IMR-90 (cell line): Measurements from ENCODE around the gene CCDC30. TPM values are rescaled to one million over a fixed set of nuclear protein-coding genes. Genes with fewer than 3 reads are reported as not detected.

Experiments used
- ATAC-seq: fragments of 200-7000 bp; cut with Tn5 transposase; 2 replicates; pipeline ENCODE4 v1.9.1; 2020; ENCODE audit warnings: low read depth, mild to moderate bottlenecking, moderate library complexity
- BruUV-seq: library from RNA; stranded (reverse); fragments of 400-500 nt; replicated peaks from 2 replicates; lab custom pipeline; 2021; lab: Mats Ljungman, UMichigan
- CTCF ChIA-PET: fragments of 300-600 bp; formaldehyde crosslinking; extraction: SDS; loops from one replicate; lab custom pipeline; 2021; ENCODE audit warnings: antibody characterized with exemption; lab: Yijun Ruan, JAX
- POLR2A ChIA-PET: fragments of 300-600 bp; sonication (Branson Sonifier 250); formaldehyde crosslinking; loops from one replicate; lab custom pipeline; 2022; ENCODE audit warnings: antibody characterized with exemption; ENCODE audit not compliant: unreplicated experiment; lab: Charles Lee
- DNase-seq: peaks from one replicate; pipeline ENCODE4 v3.0.0; 2013
- H2AFZ ChIP-seq: replicated peaks from 2 replicates; pipeline ENCODE3; 2013; ENCODE audit warnings: low read length, mild to moderate bottlenecking; ENCODE audit not compliant: poor library complexity
- H2AK5ac ChIP-seq: 2 replicates; pipeline ENCODE4 v1.6.1; 2013; ENCODE audit warnings: low read depth, low read length, inconsistent platforms
- H2AK9ac ChIP-seq: replicated peaks from 2 replicates; pipeline ENCODE3; 2013; ENCODE audit warnings: mild to moderate bottlenecking, low read depth, low read length, moderate library complexity; ENCODE audit not compliant: poor library complexity
- H2BK120ac ChIP-seq: 2 replicates; pipeline ENCODE4 v1.6.1; 2013; ENCODE audit warnings: low read depth, low read length, inconsistent platforms
- H2BK15ac ChIP-seq: 3 replicates; pipeline ENCODE4 v1.6.1; 2013; ENCODE audit warnings: low read depth, low read length, inconsistent platforms
- H2BK20ac ChIP-seq: 2 replicates; pipeline ENCODE4 v1.6.1; 2013; ENCODE audit warnings: low read depth, mild to moderate bottlenecking, inconsistent platforms, low read length, moderate library complexity
- H2BK5ac ChIP-seq: 2 replicates; pipeline ENCODE4 v1.6.1; 2013; ENCODE audit warnings: mild to moderate bottlenecking, low read depth, low read length, inconsistent platforms; ENCODE audit not compliant: poor library complexity, severe bottlenecking
- H3K14ac ChIP-seq: replicated peaks from 2 replicates; pipeline ENCODE4 v1.6.1; 2013; ENCODE audit warnings: low read depth, low read length, inconsistent platforms
- H3K18ac ChIP-seq: 2 replicates; pipeline ENCODE4 v1.6.1; 2013; ENCODE audit warnings: low read depth, low read length, control low read depth
- H3K23ac ChIP-seq: 2 replicates; pipeline ENCODE4 v1.6.1; 2013; ENCODE audit warnings: low read depth, low read length, inconsistent platforms
- H3K27ac ChIP-seq: 2 replicates; pipeline ENCODE4 v1.5.1; 2013; ENCODE audit warnings: mild to moderate bottlenecking, control low read depth, low read length; ENCODE audit not compliant: insufficient read depth
- H3K27me3 ChIP-seq: 2 replicates; pipeline ENCODE4 v1.6.1; 2013; ENCODE audit warnings: low read length; ENCODE audit not compliant: control insufficient read depth, insufficient read depth
- H3K36me3 ChIP-seq: 2 replicates; pipeline ENCODE4 v1.6.1; 2013; ENCODE audit warnings: low read length, mixed read lengths; ENCODE audit not compliant: control insufficient read depth, insufficient read depth
- H3K4ac ChIP-seq: 2 replicates; pipeline ENCODE4 v1.6.1; 2013; ENCODE audit warnings: low read depth, low read length, inconsistent platforms
- H3K4me1 ChIP-seq: 2 replicates; pipeline ENCODE4 v1.6.1; 2013; ENCODE audit warnings: low read length, mixed read lengths; ENCODE audit not compliant: control insufficient read depth, insufficient read depth
- H3K4me2 ChIP-seq: 2 replicates; pipeline ENCODE4 v1.6.1; 2013; ENCODE audit warnings: low read depth, mild to moderate bottlenecking, control low read depth, low read length, moderate library complexity
- H3K4me3 ChIP-seq: 2 replicates; pipeline ENCODE4 v1.5.1; 2013; ENCODE audit warnings: low read depth, mild to moderate bottlenecking, control low read depth, low read length, moderate library complexity; ENCODE audit not compliant: insufficient read depth
- H3K56ac ChIP-seq: 2 replicates; pipeline ENCODE4 v1.6.1; 2013; ENCODE audit warnings: low read length, inconsistent platforms; ENCODE audit not compliant: insufficient read depth; ENCODE audit errors: extremely low read depth
- H3K79me1 ChIP-seq, 2 experiments: 2 replicates each; pipeline ENCODE4 v1.6.1; 2013; ENCODE audit warnings: low read length in 2 of 2, inconsistent platforms in 1 of 2, low read depth in 1 of 2
- H3K9ac ChIP-seq: 2 replicates; pipeline ENCODE4 v1.6.1; 2013; ENCODE audit warnings: low read depth, low read length, control low read depth
- H3K9me1 ChIP-seq: 2 replicates; pipeline ENCODE4 v1.6.1; 2013; ENCODE audit warnings: low read length, inconsistent platforms; ENCODE audit not compliant: insufficient read depth
- H3K9me3 ChIP-seq: 2 replicates; pipeline ENCODE4 v1.6.1; 2013; ENCODE audit warnings: low read length; ENCODE audit not compliant: control insufficient read depth, insufficient read depth
- H4K20me1 ChIP-seq: 2 replicates; pipeline ENCODE4 v1.6.1; 2013; ENCODE audit warnings: low read length, inconsistent platforms; ENCODE audit not compliant: insufficient read depth
- H4K5ac ChIP-seq: 2 replicates; pipeline ENCODE4 v1.6.1; 2013; ENCODE audit warnings: mild to moderate bottlenecking, low read depth, low read length, control low read depth
- H4K8ac ChIP-seq, 2 experiments: 2 replicates each; pipeline ENCODE4 v1.6.1; 2013; ENCODE audit warnings: low read depth in 2 of 2, low read length in 2 of 2, control low read depth in 1 of 2, inconsistent platforms in 1 of 2
- H4K91ac ChIP-seq: 2 replicates; pipeline ENCODE4 v1.6.1; 2013; ENCODE audit warnings: low read depth, low read length, inconsistent platforms; ENCODE audit not compliant: insufficient read depth
- CEBPB ChIP-seq: IDR thresholded peaks from 2 replicates; pipeline ENCODE4 v1.6.1; 2012; ENCODE audit warnings: low read depth, low read length, improper control_type of control experiment
- CHD1 ChIP-seq: IDR thresholded peaks from 2 replicates; pipeline ENCODE4 v1.6.1; 2012; ENCODE audit warnings: low read depth, low read length, improper control_type of control experiment
- FOS ChIP-seq: fragments of 150-350 bp; IDR thresholded peaks from 2 replicates; pipeline ENCODE4 v1.6.1; 2016; ENCODE audit warnings: low read depth, low read length
- POLR2A ChIP-seq: IDR thresholded peaks from 2 replicates; pipeline ENCODE4 v1.6.1; 2012; ENCODE audit warnings: mild to moderate bottlenecking, low read depth, low read length
- SMC3 ChIP-seq: fragments of 150-350 bp; IDR thresholded peaks from 2 replicates; pipeline ENCODE4 v1.6.1; 2016; ENCODE audit warnings: low read depth, mild to moderate bottlenecking, antibody characterized with exemption, low read length, moderate library complexity
- WGBS, 2 experiments: methylation state at CpG; one replicate each; pipeline versions ENCODE4 v1.1.5 to v1.1.7; 2013; ENCODE audit warnings: missing lambda C conversion rate in 2 of 2; ENCODE audit not compliant: insufficient read length in 1 of 2; ENCODE audit errors: extremely low coverage in 2 of 2; 5-methylcytosine and 5-hydroxymethylcytosine counted together
- dilution Hi-C: fragments of 300-500 bp; cut with HindIII; formaldehyde crosslinking; loops from one replicate; pipeline ENCODE4 v1.14.3; 2018; ENCODE audit warnings: low sequenced_read_pairs; ENCODE audit not compliant: unreplicated experiment
- in situ Hi-C: fragments of 300-500 bp; cut with MboI; formaldehyde crosslinking; loops from 3 replicates; pipeline ENCODE4 v1.14.3; 2019; ENCODE audit warnings: low sequenced_read_pairs, inconsistent platforms, mixed read lengths
- intact Hi-C: fragments of 100-400 bp; cut with micrococcal nuclease; formaldehyde crosslinking; loops from 2 replicates; pipeline ENCODE4 v1.10.0; 2022
- polyA plus RNA-seq, 3 experiments: library from polyadenylated mRNA; depleted of rRNA; stranded (reverse); fragments of >200 nt; gene quantifications; 2 replicates each; pipeline ENCODE4 v1.2.3, GENCODE V29; 2012; ENCODE audit warnings: low replicate concordance in 1 of 3
- total RNA-seq: library from RNA; depleted of rRNA; stranded (reverse); fragments of >200 nt; gene quantifications from 2 replicates; pipeline ENCODE4 v1.2.3, GENCODE V29; 2012

Gene CCDC30
- total and polyA plus RNA-seq, 2 of the 4 experiments (the other 2 are of a cell fraction), result 0.14 to 0.18 TPM

DNA sequence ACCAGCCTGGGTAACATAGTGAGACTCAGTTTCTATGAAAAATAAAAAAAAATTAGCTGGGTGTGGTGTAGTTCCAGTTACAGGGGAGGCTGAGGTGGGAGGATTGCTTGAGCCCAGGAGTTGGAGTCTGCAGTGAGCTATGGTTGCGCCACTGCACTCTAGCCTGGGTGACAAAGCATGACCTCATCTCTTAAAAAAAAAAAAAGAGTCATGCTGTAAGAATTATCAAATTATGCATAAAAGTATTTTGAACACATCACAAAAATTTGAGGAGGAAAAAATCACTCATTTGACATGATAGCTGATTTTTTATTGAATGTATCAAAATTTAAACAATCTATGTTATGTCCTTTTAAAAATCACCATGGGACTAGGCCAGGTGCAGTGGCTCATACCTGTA, 17.8 kb downstream of the CCDC30 start:
- Histone ChIP-seq H4K20me1 (no peaks in the 10 kb centered on the region), H3K23ac (no peak overlapping the region), H3K18ac (no peak overlapping the region), H2BK20ac (no peak overlapping the region), H4K5ac (no peak overlapping the region), H3K4me3 (no peak overlapping the region), H3K4ac (no peak overlapping the region), H3K27me3 (no peaks in the 10 kb centered on the region; the same call in 1 of the 2 replicates), H3K4me2 (no peak overlapping the region), H3K79me1 (no peaks in the 10 kb centered on the region), H3K27ac (no peak overlapping the region), H2AK9ac (no peak overlapping the region), H3K4me1 (no peaks in the 10 kb centered on the region), H2BK5ac (no peak overlapping the region), H3K9ac (no peak overlapping the region), H3K9me1 (no peaks in the 10 kb centered on the region), H3K9me3 (no peaks in the 10 kb centered on the region), H3K56ac (no peak overlapping the region), H2AFZ (no peak overlapping the region), H4K8ac (no peak overlapping the region), H3K14ac (no peak overlapping the region), H2AK5ac (no peak overlapping the region), H2BK120ac (no peak overlapping the region), H3K36me3 (no peaks in the 10 kb centered on the region), H2BK15ac (no peak overlapping the region), H4K91ac (no peak overlapping the region)
- ATAC-seq (no peak), DNase-seq (no peak)
- ChIA-PET POLR2A (no interaction called here), CTCF (no interaction called here)
- intact Hi-C loops, result no loop called here
- BruUV-seq, result no TSS peak
- no CpG with 5 or more reads among the region's 1 CpG for WGBS, 2 experiments
- dilution Hi-C loops, result no loop called here
- in situ Hi-C loops, result no loop called here
- TF ChIP-seq CHD1 (no peak), SMC3 (no peak), FOS (no peak), CEBPB (peak; percentile 39; the same call in 1 of the 2 replicates), POLR2A (no peak)
